Spleen (tissue), 11 donors: ENCODE measurements around the gene HIP1. TPM values are rescaled to one million over a fixed set of nuclear protein-coding genes. Genes with fewer than 3 reads are reported as not detected.
A peak's percentile ranks its signal among the peaks of the same experiment; 100 is the strongest.

Experiments
- DNase-seq: peaks from one replicate; pipeline ENCODE4 v3.0.0-alpha.2; 2020
- H3K27ac ChIP-seq, 8 donors: fragments of 200-600 bp; sonication (generic) in 7 of 8; 1 replicate in 4 of 8; 2 replicates in 4 of 8; pipeline versions ENCODE4 v1.5.0 to v1.8.0; 2016 to 2021; ENCODE audit warnings: inconsistent platforms in 4 of 8, mild to moderate bottlenecking in 4 of 8, moderate library complexity in 1 of 8
- H3K27me3 ChIP-seq, 7 donors: fragments of 200-600 bp; sonication (generic) in 6 of 7; replicated peaks in 1 of 7; 1 replicate in 4 of 7; 2 replicates in 3 of 7; pipeline versions ENCODE4 v1.5.0 to v1.8.0; 2016 to 2021; ENCODE audit warnings: inconsistent platforms in 3 of 7, mild to moderate bottlenecking in 1 of 7
- H3K36me3 ChIP-seq, 6 donors: fragments of 200-600 bp; sonication (generic) in 5 of 6; 1 replicate in 4 of 6; 2 replicates in 2 of 6; pipeline versions ENCODE4 v1.5.0 to v1.8.0; 2016 to 2021; ENCODE audit warnings: inconsistent platforms in 2 of 6
- H3K4me1 ChIP-seq, 6 donors: fragments of 200-600 bp; sonication (generic) in 5 of 6; 1 replicate in 3 of 6; 2 replicates in 3 of 6; pipeline versions ENCODE4 v1.5.0 to v1.8.0; 2016 to 2021; ENCODE audit warnings: inconsistent platforms in 3 of 6
- H3K4me3 ChIP-seq, 8 donors: fragments of 200-600 bp; sonication (generic) in 7 of 8; 1 replicate in 4 of 8; 2 replicates in 4 of 8; pipeline versions ENCODE4 v1.5.0 to v1.8.0; 2016 to 2021; ENCODE audit warnings: inconsistent platforms in 4 of 8, mild to moderate bottlenecking in 4 of 8, moderate library complexity in 2 of 8
- H3K9me3 ChIP-seq, 8 donors: fragments of 200-600 bp; sonication (generic) in 7 of 8; 1 replicate in 4 of 8; 2 replicates in 4 of 8; pipeline versions ENCODE4 v1.5.0 to v1.8.0; 2016 to 2021; ENCODE audit warnings: inconsistent platforms in 4 of 8
- CTCF ChIP-seq, 11 experiments: fragments of 200-600 bp in 7 of 11; fragments of 450-650 bp in 4 of 11; sonication (generic) in 4 of 11; IDR thresholded peaks in 8 of 11; conservative IDR thresholded peaks in 3 of 11; 1 replicate in 7 of 11; 2 replicates in 4 of 11; pipeline versions ENCODE4 v1.4.0 to v1.8.0; 2016 to 2021; ENCODE audit warnings: antibody characterized with exemption in 11 of 11, inconsistent platforms in 4 of 11, mild to moderate bottlenecking in 1 of 11
- POLR2A ChIP-seq, 3 donors: fragments of 450-650 bp; IDR thresholded peaks; one replicate each; pipeline ENCODE4 v1.5.1; 2017; ENCODE audit warnings: antibody characterized with exemption in 3 of 3, mild to moderate bottlenecking in 1 of 3
- POLR2AphosphoS5 ChIP-seq, 3 donors: sonication (generic); formaldehyde crosslinking; IDR thresholded peaks; one replicate each; pipeline ENCODE4 v1.5.1; 2017; ENCODE audit warnings: antibody characterized with exemption in 3 of 3
- WGBS, 5 donors: extraction: QIAGEN DNeasy Blood & Tissue Kit in 3 of 5; methylation state at CpG; one replicate each; pipeline versions ENCODE4 v1.1.5 to v1.1.7; 2013 to 2018; 5-methylcytosine and 5-hydroxymethylcytosine counted together
- intact Hi-C: fragments of 100-400 bp; cut with DNase I; formaldehyde crosslinking; loops from one replicate; pipeline ENCODE4 v1.15.0; 2023; ENCODE audit warnings: low total_unique reads
- polyA plus RNA-seq, 3 donors: library from polyadenylated mRNA; stranded (reverse); fragments of 200-250 nt; gene quantifications; one replicate each; pipeline ENCODE4 v1.2.1, GENCODE V29; 2013
- total RNA-seq, 7 donors: library from RNA; depleted of rRNA in 3 of 7; stranded (reverse); fragments of >200 nt in 3 of 7; fragmentation: NEBNext Ultra II Directional in 4 of 7; extraction: Animal tissue kit (Norgen Biotek cat#: 25700) in 4 of 7; gene quantifications; one replicate each; pipeline versions ENCODE4 v1.1.0 to v1.2.1, GENCODE V29; 2016 to 2021
- donor health status: healthy with polysubstance abuse.
- donor health status: DM: no; HTN: no; CAD: no; lungs with moderate emphysema.
- donor health status: DM: no; HTN: no; CAD: no.
- donor health status: Bipolar disorder and iron deficiency.
- donor health status: healthy.
- donor health status: DM: no; HTN: no; CAD: no.
- donor health status: DM: yes; HTN: yes; CAD: no.

Gene HIP1
- total and polyA plus RNA-seq, 10 donors, result 3.4 to 52.6 (median 35.1) TPM

- Histone ChIP-seq H3K9me3 (no peaks in the 10 kb centered on the region), H3K4me1 (no peaks in the 10 kb centered on the region), H3K27ac (no peak overlapping the region), H3K4me3 (no peak overlapping the region), H3K27me3 (no peaks in the 10 kb centered on the region), H3K36me3 (peaks cover 0 to 100% (median 42%) of the 10 kb centered on the region in 6 donors)
- intact Hi-C loops, result no loop called here
- no peak for DNase-seq
- WGBS, 5 donors, result 89 to 96% (median 93%) methylated on average over 7 of the region's 7 CpGs
- TF ChIP-seq CTCF (IDR thresholded peaks at IDR 0.05 in 8 of 11, conservative IDR thresholded peaks at IDR 0.05 in 3 of 11) (no peak), POLR2A (IDR thresholded peaks at IDR 0.05) (no peak), POLR2AphosphoS5 (IDR thresholded peaks at IDR 0.05) (no peak)
These were observed 160.7 kb downstream of the HIP1 start for GRCh38 chr7:75578081-75578480.

GRCh38 chr7:75575488-75576121 lies 163.1 kb downstream of the HIP1 start:
- Histone ChIP-seq H3K36me3 (peaks cover 0 to 100% (median 37%) of the 10 kb centered on the region in 6 donors), H3K27me3 (no peaks in the 10 kb centered on the region), H3K4me3 (no peak overlapping the region), H3K4me1 (no peaks in the 10 kb centered on the region), H3K9me3 (no peaks in the 10 kb centered on the region), H3K27ac (peak overlapping the region in 1 of 8 donors; percentile 18)
- no peak for DNase-seq
- TF ChIP-seq CTCF (IDR thresholded peaks at IDR 0.05 in 8 of 11, conservative IDR thresholded peaks at IDR 0.05 in 3 of 11) (no peak), POLR2A (IDR thresholded peaks at IDR 0.05) (no peak), POLR2AphosphoS5 (IDR thresholded peaks at IDR 0.05) (no peak)
- 86 to 94% (median 93%) methylated on average over 13 of the region's 13 CpGs for WGBS, 5 donors
- intact Hi-C loops, result no loop called here

GRCh38 chr7:75573477-75574019 lies 165.2 kb downstream of the HIP1 start:
- intact Hi-C loops, result no loop called here
- Histone ChIP-seq H3K4me1 (peaks cover 0 to 14% (median 3%) of the 10 kb centered on the region in 6 donors), H3K27ac (no peak overlapping the region), H3K9me3 (no peaks in the 10 kb centered on the region), H3K4me3 (no peak overlapping the region), H3K36me3 (peaks cover 0 to 94% (median 23%) of the 10 kb centered on the region in 6 donors), H3K27me3 (no peaks in the 10 kb centered on the region)
- WGBS, 5 donors, result 94 to 99% (median 95%) methylated on average over 14 of the region's 14 CpGs
- TF ChIP-seq CTCF (IDR thresholded peaks at IDR 0.05 in 8 of 11, conservative IDR thresholded peaks at IDR 0.05 in 3 of 11) (no peak), POLR2A (IDR thresholded peaks at IDR 0.05) (no peak), POLR2AphosphoS5 (IDR thresholded peaks at IDR 0.05) (no peak)
- DNase-seq, result no peak

GRCh38 chr7:75572814-75573213 lies 165.9 kb downstream of the HIP1 start:
- WGBS, 5 donors, result 88 to 100% (median 94%) methylated on average over 5 to 11 of the region's 11 CpGs
- no peak for DNase-seq
- intact Hi-C loops, result no loop called here

More at GRCh38 chr7:75572814-75573213, 165.9 kb downstream of the HIP1 start:
- H3K27me3 ChIP-seq, result no peaks in the 10 kb centered on the region
- no peak overlapping the region for H3K27ac ChIP-seq
- no peak overlapping the region for H3K4me3 ChIP-seq
- no peaks in the 10 kb centered on the region for H3K9me3 ChIP-seq
- H3K36me3 ChIP-seq, result peaks cover 0 to 94% (median 26%) of the 10 kb centered on the region in 6 donors
- H3K4me1 ChIP-seq, result peaks cover 0 to 14% (median 3%) of the 10 kb centered on the region in 6 donors
- TF ChIP-seq CTCF (IDR thresholded peaks at IDR 0.05 in 8 of 11, conservative IDR thresholded peaks at IDR 0.05 in 3 of 11) (no peak), POLR2AphosphoS5 (IDR thresholded peaks at IDR 0.05) (no peak), POLR2A (IDR thresholded peaks at IDR 0.05) (no peak)
